Activated CD8-positive, alpha-beta memory T cell treated with anti-CD3 and anti-CD28 coated beads, Interleukin-2, amount 50 U/mL, for 48 hours (primary cell): ENCODE measurements around the gene ZC2HC1B.
"Not testable (repeated sequence)": the region's sequence is repeated elsewhere in the genome, so short reads cannot be mapped to it uniquely, and the experiment has no call there.

ENCODE experiments used
- DNase-seq: peaks from one replicate; pipeline ENCODE4 v3.0.0-alpha.2; 2020

ZC2HC1B gene

GRCh38 chr6:143871202-143871730 lies 7.0 kb downstream of the ZC2HC1B start:
- not testable (repeated sequence) for DNase-seq

GRCh38 chr6:143872201-143872600 lies 7.9 kb downstream of the ZC2HC1B start:
- no peak for DNase-seq

GRCh38 chr6:143873600-143873999 lies 9.3 kb downstream of the ZC2HC1B start:
- not testable (repeated sequence) for DNase-seq

- not testable (repeated sequence) for DNase-seq
Measured at GRCh38 chr6:143874503-143874902, 10.2 kb downstream of the ZC2HC1B start.

GRCh38 chr6:143877584-143878271 lies 13.5 kb downstream of the ZC2HC1B start:
- DNase-seq: no peak

- DNase-seq: no peak
Measured at GRCh38 chr6:143878272-143878760, 14.0 kb downstream of the ZC2HC1B start.

- DNase-seq: no peak
Measured at GRCh38 chr6:143880412-143880811, 16.1 kb downstream of the ZC2HC1B start.

- no peak for DNase-seq
Measured at GRCh38 chr6:143882401-143882930, 18.2 kb downstream of the ZC2HC1B start.

GRCh38 chr6:143884216-143884900 lies 20.1 kb downstream of the ZC2HC1B start:
- no peak for DNase-seq

GRCh38 chr6:143885116-143885515 lies 20.8 kb downstream of the ZC2HC1B start:
- DNase-seq: no peak

- DNase-seq: no peak
Measured at GRCh38 chr6:143894655-143895054, 30.4 kb downstream of the ZC2HC1B start.

- no peak for DNase-seq
Measured at GRCh38 chr6:143896126-143896860, 32.0 kb downstream of the ZC2HC1B start.

- DNase-seq: no peak
Measured at GRCh38 chr6:143900358-143900757, 36.1 kb downstream of the ZC2HC1B start.

- DNase-seq: no peak
Measured at GRCh38 chr6:143901885-143902750, 37.8 kb downstream of the ZC2HC1B start.

GRCh38 chr6:143902827-143903226 lies 38.6 kb downstream of the ZC2HC1B start:
- DNase-seq: no peak

- no peak for DNase-seq
Measured at GRCh38 chr6:143911028-143911427, 46.8 kb downstream of the ZC2HC1B start.

- no peak for DNase-seq
Measured at GRCh38 chr6:143912671-143913070, 48.4 kb downstream of the ZC2HC1B start.

- not testable (repeated sequence) for DNase-seq
Measured at GRCh38 chr6:143917026-143917425, 52.8 kb downstream of the ZC2HC1B start.

GRCh38 chr6:143928853-143929252 lies 64.6 kb downstream of the ZC2HC1B start:
- no peak for DNase-seq

- DNase-seq: no peak
Measured at GRCh38 chr6:143929975-143930374, 65.7 kb downstream of the ZC2HC1B start.

- DNase-seq: no peak
Measured at GRCh38 chr6:143934331-143934730, 70.1 kb downstream of the ZC2HC1B start.

- DNase-seq: no peak
Measured at GRCh38 chr6:143934867-143935266, 70.6 kb downstream of the ZC2HC1B start.
